Measurements from ENCODE around the gene RNH1.

- TF ChIP-seq POLR2A (IDR thresholded peaks at IDR 0.05; ENCODE audit: low read length) (no peak), GATA1 (IDR thresholded peaks at IDR 0.05; ENCODE audit: low read depth, low read length) (no peak)
These were observed 15.7 kb downstream of the RNH1 start for GRCh38 chr11:491358-491757.

Measured in erythroblast (primary cell).